GM21723 (cell line): ENCODE results near the gene GABRA4.

Experiments used
- ATAC-seq: cut with Tn5 transposase; IDR thresholded peaks from one replicate; pipeline ENCODE4 v1.9.1; 2021; ENCODE audit warnings: mild to moderate bottlenecking, moderate library complexity; ENCODE audit not compliant: unreplicated experiment

The GABRA4 gene

DNA sequence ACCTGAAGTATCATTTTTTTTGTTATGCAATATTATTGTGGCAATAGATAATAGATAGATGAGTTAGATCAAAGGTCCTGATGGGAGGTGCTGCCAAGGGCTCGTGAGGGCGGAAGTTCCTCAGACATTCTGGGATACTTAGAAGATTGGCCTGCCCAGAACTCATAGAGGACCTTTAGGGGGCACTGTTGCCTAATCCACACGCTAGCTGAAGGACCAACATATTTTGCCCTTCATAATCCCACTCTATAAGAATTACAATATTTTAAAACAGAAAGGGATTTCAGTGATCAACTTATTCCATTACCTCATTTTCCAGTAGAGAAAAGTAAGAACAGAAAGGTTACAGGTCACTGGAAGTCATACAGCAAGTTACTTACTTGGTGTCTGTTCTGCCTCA is 61.4 kb downstream of the GABRA4 start:
- no peak for ATAC-seq

DNA sequence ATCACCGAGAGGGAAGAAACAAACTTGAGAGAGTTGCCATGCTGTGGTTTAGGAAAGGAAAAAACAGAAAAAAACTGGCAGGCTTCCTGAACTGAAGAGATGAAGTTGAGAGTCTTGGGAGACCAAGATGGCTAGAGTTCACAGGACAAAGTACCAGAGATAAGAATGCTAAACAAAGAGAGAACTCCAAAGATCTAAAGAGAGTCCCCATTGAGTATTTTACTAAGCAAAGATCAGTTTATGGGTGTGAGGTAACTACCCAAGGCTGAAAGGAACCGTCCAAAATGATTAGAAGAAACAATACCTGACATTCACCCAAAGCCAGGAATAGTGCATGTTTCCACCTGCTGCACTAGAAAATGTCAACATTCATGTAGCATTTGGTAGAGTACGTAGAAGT is 62.5 kb downstream of the GABRA4 start:
- no peak for ATAC-seq

DNA sequence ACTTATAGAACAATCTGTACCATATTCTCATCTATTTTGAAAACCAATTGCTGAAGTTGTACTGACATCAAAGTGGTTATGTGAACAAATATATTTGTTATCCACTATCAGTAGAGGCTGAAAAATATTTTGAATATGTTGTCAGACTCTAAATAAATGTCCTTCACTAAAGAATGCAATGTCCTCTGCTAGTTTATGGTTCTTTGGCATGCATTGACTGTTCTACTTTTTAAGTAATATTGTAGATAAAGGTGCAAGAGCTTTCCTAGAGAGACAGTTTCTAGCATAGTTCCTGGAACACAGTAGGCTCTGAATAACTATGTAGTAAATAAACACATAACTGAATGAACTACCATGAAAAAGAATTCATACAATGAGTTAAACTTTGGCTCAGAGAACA is 66.2 kb downstream of the GABRA4 start:
- ATAC-seq = no peak

DNA sequence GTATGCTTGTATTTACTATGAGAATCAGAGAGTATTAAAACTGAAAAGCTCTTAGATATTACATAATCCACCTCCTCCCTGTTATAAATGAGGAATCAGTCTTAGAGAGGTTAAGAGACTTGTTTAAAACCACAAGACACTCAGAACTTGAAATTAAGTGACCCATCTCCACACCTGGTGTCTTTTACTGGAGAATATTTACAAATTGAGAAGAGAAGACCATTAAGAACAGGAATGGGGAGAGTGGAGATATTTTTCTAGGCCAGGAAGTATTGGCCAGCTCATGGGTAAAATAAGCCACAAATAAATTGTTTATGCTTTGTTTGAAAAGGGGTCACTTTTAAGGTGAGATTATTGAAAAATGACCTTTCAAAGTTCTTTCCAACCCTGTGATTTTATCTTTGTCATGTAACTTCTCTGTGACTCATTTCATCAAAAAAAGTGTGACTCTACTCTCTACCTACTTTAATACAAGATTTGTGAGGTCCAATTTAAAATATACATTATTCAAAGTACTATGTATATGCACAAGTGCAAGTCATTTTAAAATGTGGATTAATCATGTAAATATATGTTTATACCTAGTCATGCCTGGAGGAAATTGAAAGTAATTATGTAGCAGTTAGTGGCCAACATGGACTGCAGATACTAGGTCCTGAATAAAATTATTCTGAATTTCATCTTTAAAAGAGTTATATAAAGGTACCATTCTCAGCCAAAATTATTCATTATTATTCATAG is 68.4 kb downstream of the GABRA4 start:
- no peak for ATAC-seq

DNA sequence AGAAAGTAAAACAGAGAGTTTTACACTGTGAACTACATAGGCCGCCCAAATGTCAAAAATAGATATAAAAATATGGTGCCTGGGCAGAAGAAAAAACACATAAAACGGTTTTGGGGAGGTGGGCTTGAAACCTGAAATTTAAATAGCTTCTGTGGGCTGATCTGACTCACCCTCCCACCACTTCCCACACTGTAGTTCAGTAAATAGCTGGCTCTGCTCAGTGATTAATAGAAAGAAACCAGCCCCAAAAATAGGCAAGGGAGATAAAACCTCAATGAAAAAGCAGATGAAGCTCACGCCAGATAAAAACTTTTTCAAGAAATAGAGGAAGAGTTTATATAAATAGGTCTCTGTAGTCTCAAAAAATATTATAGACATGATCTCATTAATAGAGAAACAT is 71.2 kb downstream of the GABRA4 start:
- no peak for ATAC-seq

DNA sequence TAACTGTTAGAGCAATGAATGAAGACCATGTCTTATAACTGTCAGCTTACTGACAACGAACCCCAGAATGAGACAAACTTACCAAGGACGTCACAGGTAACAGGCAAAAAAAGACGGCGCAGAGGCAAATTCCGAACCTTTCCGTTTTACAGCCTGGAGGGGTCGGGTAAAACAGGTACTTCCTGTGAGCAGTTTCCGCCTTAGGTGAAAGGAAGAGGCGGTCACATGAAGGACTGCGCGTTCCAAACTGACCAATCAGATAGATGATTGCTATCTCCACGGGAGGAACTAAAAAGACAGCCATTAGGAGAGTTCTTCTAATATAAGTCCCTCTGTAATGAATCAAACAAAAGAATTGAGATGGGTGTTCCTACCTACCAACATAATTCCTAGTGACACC is 84.3 kb downstream of the GABRA4 start, which contains the start of gene COX7B2:
Gene COX7B2, minus strand, starts transcription at position 168 of the 400 bp plus-strand sequence. CDS start 174,053 bp downstream, outside the sequence.
- no peak for ATAC-seq

DNA sequence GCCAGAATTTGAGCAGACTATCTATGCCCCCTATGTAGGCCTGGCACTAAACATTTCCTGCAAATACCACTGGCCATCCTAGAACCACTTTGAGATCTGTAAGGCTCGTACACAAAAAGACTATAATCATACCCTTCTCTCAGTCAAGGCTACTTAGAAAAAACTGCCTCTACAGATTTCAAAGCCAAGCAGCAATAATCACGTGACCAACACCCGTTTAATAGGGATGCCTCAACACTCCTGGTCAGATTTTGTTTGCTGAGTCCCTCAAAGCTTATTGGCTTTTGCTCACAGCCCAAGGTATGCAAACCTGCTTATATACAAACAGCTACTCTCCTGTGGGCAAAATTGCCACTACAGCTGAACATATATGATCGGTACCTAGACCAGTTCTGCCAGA is 85.2 kb downstream of the GABRA4 start:
- no peak for ATAC-seq

DNA sequence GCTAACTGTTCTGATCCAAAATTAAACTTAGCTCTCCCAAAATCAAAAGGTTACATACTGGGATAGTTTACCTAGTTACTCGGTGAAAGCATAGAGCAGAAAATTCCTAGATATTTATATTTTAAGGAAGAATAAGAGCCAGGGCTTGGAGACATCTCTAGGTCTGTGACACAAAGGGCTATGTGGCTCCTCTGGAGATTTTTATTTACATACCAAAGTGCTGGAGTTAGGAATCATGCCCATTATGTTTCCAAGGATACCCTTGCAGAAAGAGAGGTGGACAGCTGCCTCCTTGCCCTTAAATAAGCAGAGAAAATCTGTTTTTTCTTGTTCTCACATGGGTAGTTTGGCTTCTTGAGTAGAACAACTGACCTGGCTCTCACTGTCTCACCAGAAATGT is 93.3 kb downstream of the GABRA4 start:
- ATAC-seq = no peak

DNA sequence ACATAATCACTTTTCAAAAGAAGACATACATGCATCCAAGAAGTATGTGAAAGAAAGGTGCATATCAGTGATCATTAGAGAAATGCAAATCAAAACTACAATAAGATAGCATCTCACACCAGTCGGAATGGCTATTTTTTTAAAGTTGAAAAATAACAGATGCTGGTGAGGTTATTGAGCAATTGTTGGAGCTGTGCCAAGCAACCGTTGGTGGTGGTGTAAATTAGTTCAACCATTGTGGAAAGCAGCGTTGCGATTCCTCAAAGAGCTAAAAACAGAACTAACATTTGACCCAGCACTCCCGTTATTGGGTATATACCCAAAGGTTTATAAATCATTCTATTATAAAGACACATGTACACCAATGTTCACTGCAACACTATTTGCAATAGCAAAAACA is 98.6 kb downstream of the GABRA4 start:
- no peak for ATAC-seq

DNA sequence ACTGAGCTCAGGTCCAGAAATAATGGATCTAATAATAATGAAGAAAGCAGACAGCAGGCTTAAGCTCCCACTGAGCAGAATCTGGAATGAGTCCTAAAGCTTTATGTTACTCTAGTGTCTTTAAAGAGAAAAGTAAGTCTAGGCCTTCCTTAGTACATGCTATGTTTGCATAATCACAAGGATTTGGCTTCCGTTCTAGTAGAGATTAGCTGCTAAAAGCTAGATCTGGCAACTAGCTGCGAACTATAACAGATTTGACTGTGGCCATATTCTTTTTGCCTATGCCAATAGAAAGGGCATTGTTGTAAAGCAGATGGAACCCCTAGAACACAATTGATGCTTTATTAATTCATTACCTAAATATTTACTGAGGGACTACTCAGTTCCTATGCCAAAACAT is 103.3 kb downstream of the GABRA4 start:
- ATAC-seq = no peak

DNA sequence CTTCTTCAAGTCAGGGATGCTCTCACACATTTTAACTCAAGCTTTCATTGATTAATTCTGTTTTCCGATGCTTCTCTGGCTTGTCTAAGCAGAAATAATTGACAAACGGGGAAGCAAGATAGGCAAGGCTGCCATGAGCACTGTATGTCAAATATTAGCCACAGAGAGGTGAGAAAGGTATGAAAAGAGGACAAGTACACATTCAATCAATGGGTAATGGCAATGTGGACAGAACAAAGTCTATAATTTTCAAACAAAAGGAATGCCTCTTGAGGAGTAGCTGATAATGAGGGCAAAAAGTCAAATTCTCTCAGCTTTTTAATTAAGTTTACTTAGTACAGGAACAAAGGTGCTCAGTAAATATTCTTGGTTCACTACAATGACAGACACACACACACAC is 104.0 kb downstream of the GABRA4 start:
- no peak for ATAC-seq

DNA sequence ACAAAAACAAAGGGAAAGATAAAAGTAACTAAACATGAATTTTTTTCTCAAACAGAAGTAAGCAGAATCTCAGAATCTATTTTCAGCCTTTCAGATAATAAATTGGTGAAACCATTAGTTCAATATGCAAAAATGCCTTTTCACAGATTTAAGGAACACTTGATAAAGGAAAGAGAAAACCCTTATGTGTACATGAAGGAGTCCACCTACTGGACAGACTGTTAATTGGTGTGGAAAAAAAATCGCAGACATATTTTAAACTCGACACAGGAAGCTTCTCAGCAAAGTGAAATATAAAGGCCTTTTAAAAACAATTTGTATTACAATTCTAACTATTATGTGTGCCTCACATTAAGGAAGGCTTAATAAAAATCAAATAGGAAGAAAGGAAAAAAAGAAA is 106.7 kb downstream of the GABRA4 start:
- no peak for ATAC-seq

DNA sequence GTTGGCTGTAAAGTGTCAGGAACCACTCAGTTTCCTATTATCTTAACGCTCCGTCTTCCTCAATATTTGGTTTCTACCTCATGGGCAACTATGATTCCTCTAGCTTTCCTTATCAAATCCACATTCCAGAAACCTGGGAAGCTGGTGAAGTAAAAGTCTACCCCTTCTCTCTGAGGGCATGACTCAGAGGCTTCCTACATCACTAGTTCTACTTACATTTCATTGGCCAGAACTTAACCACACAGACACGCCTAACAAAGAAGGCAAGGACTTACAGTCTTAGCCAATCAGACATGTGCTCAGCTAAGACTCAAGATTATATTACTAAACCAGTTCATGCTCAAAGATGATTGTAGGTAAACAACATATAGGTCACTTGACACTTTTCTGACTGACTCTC is 114.7 kb downstream of the GABRA4 start:
- ATAC-seq = no peak

DNA sequence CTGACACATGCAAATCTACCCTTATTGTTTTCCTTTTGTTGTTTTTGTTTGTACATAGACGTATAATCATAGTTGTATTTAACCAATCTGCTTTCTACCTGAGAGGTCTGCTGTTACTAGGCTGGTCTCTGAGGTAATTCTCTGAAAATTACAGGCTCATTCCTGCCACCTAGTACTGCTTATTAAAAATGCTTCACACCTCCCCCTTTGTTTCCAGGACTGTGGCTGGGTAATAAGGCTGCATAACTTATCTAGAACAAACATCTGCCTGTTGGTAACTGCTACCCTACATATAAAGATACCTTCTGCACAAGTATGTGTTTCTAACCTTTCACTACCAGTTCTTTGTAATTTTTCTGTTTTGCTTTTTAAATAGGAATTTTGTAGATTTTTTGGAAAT is 118.6 kb downstream of the GABRA4 start:
- ATAC-seq = no peak

DNA sequence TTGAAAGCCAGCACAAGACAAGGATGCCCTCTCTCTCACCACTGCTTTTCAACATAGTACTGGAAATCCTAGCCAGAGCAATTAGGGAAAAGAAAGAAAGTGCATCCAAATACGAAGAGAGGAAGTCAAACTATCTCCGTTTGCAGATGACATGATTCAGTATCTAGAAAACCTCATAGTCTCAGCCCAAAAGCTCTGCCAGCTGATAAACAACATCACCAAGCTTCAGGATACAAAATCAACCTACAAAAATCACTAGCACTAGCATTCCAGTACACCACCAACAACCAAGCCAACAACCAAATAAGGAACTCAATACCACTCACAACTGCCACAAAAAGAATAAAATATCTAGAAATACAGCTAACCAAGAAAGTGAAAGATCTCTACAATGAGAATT is 123.0 kb downstream of the GABRA4 start:
- ATAC-seq = no peak
